Stromal cell of bone marrow (primary cell): Measurements from ENCODE around the gene KLF3.
A peak's percentile ranks its signal among the peaks of the same experiment; 100 is the strongest.

Experiments
- DNase-seq: peaks from one replicate; pipeline ENCODE4 v3.0.0-alpha.2; 2012; ENCODE audit warnings: low read depth

Gene KLF3

GRCh38 chr4:38674258-38675144, 10.5 kb downstream of the KLF3 start:
- DNase-seq, result no peak

DNA sequence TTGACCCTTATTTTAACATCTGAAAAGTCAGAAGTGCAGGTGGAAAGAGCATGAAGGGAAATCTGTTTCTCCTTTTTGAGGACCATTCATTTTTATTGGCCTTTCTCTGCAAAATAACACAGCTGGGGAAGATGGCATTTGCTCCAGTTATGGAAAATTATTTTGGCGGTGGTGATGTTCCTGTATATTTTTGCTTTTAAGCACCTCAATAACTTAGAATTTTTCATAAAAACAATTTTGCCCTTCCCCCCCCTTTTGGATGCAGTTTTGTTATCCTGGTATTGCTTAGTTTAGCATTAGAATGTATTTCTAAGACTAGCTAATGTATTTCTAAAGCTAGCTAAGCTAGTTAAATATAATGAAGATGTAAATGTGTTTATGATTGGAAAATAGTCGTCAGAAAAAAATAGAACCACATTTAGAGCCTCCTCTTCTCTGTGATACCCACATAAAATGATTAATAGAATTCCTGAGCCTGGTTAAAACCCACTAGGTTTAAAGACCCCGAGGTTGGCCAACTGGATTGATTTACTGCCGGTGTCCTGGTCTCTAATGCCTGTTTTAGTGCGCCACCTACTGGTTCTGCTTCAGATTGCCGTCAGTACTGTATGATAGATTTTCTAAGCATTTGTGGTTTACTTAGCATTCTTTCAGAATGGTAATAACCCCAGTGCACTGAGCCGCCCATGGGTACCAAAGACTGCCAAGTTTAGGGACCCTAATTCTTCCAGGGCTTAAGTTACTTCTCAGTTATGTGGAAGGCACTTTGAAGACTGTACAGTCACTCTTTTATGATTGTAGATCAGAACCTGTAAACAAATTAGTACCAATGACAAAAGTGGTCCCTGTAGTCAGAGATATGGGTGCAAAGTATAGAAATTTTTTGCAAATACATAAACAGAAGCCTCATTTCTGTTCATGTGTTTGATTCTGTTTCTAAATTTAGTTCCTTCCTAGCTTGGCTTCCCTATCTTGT, 11.4 kb downstream of the KLF3 start:
- DNase-seq, result peak; percentile 63

DNA sequence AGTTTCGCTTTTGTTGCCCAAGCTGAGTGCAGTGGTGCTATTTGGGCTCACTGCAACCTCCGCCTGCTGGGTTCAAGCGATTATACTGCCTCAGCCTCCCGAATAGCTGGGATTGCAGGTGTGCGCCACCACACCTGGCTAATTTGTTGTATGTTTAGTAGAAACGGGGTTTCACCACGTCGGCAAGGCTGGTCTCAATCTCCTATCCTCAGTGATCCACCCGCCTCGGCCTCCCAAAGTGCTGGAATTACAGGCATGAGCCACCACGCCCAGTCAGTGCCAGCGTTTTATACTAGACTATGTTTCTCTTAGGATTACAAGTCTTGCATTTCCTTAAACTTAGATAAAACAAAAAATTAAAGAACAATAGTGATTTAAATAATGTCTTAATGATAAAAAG, 13.0 kb downstream of the KLF3 start:
- no peak for DNase-seq

DNA sequence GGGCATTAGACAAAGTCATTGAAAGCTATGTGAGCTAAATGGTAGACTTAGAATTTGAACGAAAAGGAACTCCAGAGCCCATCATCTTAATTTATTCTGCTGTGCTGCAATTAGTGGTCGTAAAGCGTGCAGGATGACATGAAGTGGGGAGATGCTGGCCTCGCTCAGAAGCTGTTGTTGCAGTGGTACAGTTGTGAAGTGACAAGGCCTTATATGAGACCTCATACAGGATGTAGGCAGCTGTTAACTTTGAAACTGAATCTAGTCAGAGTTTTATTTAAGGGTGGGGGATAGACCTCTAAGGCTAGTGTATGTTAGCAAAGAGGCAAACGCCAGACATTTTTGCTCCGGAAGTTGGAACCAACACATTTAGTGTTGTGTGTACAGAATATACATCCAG, 13.4 kb downstream of the KLF3 start:
- DNase-seq, result no peak

GRCh38 chr4:38678078-38678477, 14.1 kb downstream of the KLF3 start:
- DNase-seq, result peak; percentile 82

DNA sequence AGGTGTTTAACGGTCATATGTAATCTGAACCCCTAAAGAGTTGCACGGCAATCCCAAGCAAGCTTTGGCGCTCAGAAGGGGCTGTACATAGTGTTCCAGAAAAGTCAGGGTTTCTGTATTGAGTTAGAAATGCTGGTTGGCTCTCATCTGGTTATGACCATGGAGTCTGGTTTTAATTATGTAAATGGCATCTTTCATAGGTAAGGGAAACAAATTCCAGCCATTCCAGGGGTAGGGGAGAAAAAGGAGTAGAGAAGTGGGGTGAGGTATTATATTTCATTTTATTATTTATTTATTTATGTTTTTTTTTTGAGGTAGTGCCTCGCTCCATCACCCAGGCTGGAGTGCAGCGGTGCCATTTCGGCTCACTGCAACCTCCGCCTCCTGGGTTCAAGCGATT, 15.9 kb downstream of the KLF3 start:
- DNase-seq, result no peak

DNA sequence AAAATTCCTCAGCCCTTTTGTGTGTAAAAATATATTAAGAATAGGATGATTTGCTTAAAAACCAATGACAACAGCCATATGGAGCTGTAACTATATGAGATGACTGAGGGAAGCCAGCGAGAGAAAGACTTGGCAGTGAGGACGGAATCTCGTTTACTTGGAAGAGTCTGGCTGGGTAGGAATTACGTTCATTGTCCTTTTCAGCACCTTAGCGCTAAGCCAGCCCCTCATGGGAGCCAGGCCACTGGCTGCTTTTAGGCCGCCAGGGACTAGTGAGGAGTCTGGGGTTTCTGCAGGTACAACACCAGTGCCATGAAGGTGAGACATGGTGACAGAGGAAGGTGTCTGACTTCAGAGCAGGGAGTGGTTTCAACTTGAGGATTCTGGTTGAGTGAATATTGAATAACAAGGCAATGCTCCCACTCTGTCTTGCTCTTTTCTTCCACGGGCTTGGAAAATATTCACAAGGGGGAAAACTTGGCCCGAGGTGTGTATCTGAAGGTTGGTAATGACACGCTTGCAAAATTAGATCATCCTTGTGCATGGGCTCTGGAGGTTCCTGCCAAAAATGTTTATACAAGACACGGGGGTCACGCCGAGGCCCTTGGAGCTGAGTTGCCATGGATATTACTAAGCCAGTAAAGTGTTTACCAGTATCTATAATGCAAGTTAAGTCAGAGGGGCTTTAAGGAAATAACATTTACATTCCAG, 17.4 kb downstream of the KLF3 start:
- DNase-seq, result no peak

DNA sequence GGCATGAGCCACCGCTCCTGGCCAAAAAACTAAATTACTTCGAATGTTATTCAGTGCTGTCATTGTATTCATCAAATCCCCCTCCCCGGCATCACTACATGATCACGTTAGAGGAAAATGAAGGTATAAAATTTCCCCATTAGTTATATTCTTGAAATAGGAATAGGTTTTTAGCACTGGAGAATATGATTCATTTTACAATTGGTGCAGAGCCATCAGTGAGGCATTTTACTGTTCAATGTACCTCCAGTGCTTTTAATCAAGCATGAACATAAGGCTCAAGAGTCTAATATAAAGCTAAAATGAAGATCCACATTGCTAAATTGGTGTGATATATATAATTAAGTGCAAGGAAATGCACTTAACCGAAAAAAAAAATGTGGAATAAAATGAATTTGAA, 18.3 kb downstream of the KLF3 start:
- DNase-seq, result no peak

DNA sequence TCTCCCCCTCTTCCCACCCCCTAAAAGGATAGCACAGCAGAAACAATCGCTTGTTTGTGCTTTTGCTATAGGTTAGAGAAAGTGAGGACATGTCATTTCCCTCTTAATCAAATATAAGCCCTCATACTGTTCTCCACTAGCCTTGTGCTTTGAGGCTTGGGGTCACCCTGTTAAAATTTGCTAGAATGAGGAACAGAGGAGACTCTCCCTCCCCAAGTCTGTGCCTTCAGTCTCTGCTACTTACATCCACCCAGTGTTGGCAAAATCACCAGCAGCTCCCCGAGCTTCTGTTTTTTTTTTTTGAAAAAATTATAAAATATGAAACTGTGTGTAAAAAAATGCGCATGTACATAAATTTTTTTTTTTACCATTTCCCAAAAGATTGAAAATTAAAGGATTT, 19.3 kb downstream of the KLF3 start:
- DNase-seq, result no peak

GRCh38 chr4:38684271-38684670, 20.3 kb downstream of the KLF3 start:
- no peak for DNase-seq

DNA sequence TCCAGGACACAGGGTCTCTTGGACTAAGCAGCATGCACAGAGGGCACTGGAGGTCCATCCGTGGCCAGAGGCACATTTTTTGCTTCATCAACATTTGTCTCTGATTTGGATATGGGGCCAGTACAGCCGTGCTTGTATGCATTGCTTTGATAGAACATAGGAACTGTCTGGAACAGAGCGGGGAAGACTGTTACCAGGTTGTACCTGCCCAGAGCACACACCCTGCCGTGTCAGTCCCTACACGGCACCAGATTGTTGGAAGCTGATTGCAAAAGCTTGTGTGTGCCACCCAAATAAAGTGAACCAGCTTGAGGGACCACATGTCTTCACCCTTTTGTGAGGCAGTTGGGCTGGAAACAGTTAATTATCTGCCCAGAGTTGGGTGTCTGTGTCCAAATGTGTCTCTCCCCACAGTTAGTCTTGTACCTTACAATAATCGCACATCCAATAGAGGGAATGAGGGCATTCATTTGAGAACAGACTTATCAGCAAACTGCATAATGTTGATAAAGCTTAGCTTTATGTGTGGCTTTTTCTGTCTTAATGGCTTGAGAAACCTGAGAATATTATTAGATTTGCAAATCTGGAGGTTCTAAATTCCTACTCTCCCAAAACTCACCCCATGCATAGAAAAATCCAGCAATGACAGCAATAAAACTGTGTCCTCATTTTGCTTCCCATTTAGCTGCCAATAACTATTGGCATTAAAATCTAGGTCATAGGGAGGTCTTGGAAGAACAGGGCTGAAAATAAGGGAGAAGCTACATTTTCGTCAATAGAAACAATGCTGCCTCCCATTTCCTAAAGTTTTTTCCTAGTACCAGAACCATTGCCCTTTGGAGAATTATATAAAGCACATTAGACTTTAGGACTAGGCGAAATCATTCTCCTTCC, 21.2 kb downstream of the KLF3 start:
- DNase-seq, result no peak

DNA sequence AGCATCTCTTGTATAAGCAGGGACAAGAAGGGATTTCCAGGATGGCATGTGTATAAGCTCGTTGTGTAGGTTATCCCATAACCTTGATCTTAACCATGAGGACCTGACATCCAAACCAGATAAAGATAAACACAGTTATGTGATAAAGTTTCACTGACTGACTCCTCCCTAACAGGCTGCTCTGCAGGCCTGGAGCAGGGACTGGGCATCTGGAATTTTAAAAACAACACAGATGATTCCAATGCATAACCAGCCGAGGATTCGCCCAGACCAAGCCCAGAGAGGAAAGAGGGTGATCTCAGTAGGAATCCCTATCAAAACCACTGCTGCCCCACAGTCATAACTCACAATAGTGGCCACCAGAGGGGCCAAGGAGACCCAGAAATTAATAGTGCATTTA, 22.7 kb downstream of the KLF3 start:
- DNase-seq, result no peak

DNA sequence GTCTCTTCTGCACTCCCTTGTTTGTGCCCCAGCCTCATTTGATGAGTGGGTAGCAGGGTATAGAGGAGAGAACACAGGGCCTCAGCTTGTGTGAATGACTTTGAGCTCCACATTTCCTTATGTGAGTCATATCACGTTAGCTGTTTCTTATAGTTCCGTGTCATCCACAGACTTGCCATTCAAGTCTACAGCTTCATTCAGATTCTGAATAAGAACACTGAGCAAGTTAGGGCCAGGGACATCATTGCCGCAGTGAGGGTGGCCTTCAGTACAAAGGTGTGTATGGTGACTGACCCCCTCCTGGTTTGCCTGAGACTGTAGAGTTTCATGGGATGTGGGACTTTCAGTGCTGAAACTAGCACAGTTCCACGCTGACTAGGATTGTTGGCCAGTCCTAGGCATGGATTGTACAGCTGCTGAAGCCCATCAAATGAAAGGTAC, 23.6 kb downstream of the KLF3 start:
- DNase-seq, result no peak

DNA sequence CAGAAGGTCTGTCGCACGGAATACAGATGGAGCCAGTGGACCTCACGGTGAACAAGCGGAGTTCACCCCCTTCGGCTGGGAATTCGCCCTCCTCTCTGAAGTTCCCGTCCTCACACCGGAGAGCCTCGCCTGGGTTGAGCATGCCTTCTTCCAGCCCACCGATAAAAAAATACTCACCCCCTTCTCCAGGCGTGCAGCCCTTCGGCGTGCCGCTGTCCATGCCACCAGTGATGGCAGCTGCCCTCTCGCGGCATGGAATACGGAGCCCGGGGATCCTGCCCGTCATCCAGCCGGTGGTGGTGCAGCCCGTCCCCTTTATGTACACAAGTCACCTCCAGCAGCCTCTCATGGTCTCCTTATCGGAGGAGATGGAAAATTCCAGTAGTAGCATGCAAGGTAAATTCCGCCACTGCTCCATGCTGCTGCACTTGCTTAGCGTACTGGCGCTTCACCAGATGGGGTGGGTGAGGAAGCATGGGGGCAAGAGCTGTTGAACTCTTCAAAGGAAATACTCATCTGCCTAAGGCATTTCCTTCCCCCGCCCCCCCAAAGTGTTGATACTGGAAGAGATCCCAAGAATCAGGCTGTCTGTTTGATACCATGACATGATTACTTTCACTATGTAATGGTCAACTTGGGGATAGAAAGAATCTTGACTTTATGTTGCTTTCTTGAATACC, 24.8 kb downstream of the KLF3 start:
- DNase-seq, result no peak

GRCh38 chr4:38691251-38692008, 27.4 kb downstream of the KLF3 start:
- peak; percentile 51 for DNase-seq

GRCh38 chr4:38692421-38692820, 28.4 kb downstream of the KLF3 start:
- no peak for DNase-seq

GRCh38 chr4:38693569-38693968, 29.6 kb downstream of the KLF3 start:
- no peak for DNase-seq

GRCh38 chr4:38694330-38694729, 30.3 kb downstream of the KLF3 start:
- no peak for DNase-seq

- no peak for DNase-seq
These were observed 31.8 kb downstream of the KLF3 start for GRCh38 chr4:38695809-38696208.

GRCh38 chr4:38696697-38697096, 32.7 kb downstream of the KLF3 start:
- no peak for DNase-seq
